Measurements from ENCODE around the gene WNT6.

DNA sequence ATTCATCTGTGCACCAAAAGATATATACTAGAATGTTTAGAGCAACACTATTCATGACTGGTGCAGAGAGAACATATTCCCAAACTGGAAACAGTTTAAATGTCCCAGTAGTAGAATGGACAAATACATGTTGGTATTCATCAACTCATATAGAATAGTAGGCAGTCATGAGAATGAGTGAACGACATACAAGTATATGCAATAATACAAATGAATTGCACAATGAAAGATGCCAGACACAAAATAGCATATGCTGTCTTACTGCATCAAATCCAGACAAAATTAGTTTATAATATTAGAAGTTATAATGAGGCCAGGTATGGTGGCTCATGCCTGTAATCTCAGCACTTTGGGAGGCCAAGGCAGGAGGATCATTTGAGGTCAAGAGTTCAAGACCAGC is 19.7 kb upstream of the WNT6 start:
- TF ChIP-seq, protein P1, sequence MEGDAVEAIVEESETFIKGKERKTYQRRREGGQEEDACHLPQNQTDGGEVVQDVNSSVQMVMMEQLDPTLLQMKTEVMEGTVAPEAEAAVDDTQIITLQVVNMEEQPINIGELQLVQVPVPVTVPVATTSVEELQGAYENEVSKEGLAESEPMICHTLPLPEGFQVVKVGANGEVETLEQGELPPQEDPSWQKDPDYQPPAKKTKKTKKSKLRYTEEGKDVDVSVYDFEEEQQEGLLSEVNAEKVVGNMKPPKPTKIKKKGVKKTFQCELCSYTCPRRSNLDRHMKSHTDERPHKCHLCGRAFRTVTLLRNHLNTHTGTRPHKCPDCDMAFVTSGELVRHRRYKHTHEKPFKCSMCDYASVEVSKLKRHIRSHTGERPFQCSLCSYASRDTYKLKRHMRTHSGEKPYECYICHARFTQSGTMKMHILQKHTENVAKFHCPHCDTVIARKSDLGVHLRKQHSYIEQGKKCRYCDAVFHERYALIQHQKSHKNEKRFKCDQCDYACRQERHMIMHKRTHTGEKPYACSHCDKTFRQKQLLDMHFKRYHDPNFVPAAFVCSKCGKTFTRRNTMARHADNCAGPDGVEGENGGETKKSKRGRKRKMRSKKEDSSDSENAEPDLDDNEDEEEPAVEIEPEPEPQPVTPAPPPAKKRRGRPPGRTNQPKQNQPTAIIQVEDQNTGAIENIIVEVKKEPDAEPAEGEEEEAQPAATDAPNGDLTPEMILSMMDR (conservative IDR thresholded peaks at IDR 0.05; ENCODE audit: low read length), result no peak
- TF ChIP-seq EZH2phosphoT487 (IDR thresholded peaks at IDR 0.05; ENCODE audit: borderline replicate concordance), result no peak

Data from Loucy (cell line).